ENCODE measurements around the gene ABCA10.

GRCh38 chr17:69166957-69167356 lies 61.7 kb downstream of the ABCA10 start:
- TF ChIP-seq POLR2A (IDR thresholded peaks at IDR 0.05; ENCODE audit: low read depth, low read length) (no peak), TAF1 (IDR thresholded peaks at IDR 0.05; ENCODE audit: borderline replicate concordance, low read depth, low read length) (no peak), POLR2AphosphoS5 (IDR thresholded peaks at IDR 0.05; ENCODE audit: low read depth, low read length) (no peak)
